OCI-LY7 (cell line): ENCODE data around the gene VIPR2. TPM values are rescaled to one million over a fixed set of nuclear protein-coding genes. Genes with fewer than 3 reads are reported as not detected.

Experiments
- BruUV-seq: library from RNA; stranded (reverse); fragments of 400-500 nt; replicated peaks from 2 replicates; lab custom pipeline; 2021; lab: Mats Ljungman, UMichigan
- CTCF ChIA-PET: fragments of 300-600 bp; sonication (Branson Sonifier 250); formaldehyde crosslinking; loops from one replicate; lab custom pipeline; 2022; ENCODE audit warnings: antibody characterized with exemption; ENCODE audit not compliant: unreplicated experiment; lab: Charles Lee
- POLR2A ChIA-PET: fragments of 300-600 bp; sonication (Branson Sonifier 250); formaldehyde crosslinking; loops from one replicate; lab custom pipeline; 2022; ENCODE audit warnings: antibody characterized with exemption; lab: Charles Lee
- DNase-seq: peaks from one replicate; pipeline ENCODE4 v3.0.0-alpha.2; 2015; ENCODE audit warnings: low spot score
- H2AFZ ChIP-seq: fragments of 200-600 bp; sonication (generic), shearing (Covaris generic); 2 replicates; pipeline ENCODE4 v1.6.1; 2014; ENCODE audit warnings: mild to moderate bottlenecking, antibody characterized with exemption, low read length, moderate library complexity
- H3K27ac ChIP-seq: fragments of 200-600 bp; sonication (generic); 2 replicates; pipeline ENCODE4 v1.5.1; 2014; ENCODE audit warnings: mixed run types, low read depth, mild to moderate bottlenecking, moderate library complexity, low read length, inconsistent platforms; ENCODE audit not compliant: poor library complexity, severe bottlenecking
- H3K36me3 ChIP-seq: fragments of 200-600 bp; sonication (generic); 2 replicates; pipeline ENCODE4 v1.6.1; 2014; ENCODE audit warnings: mild to moderate bottlenecking, antibody characterized with exemption, low read length, moderate library complexity, mixed read lengths; ENCODE audit not compliant: insufficient read depth
- H3K4me1 ChIP-seq: fragments of 200-600 bp; sonication (generic); 2 replicates; pipeline ENCODE4 v1.5.1; 2014; ENCODE audit warnings: mild to moderate bottlenecking, low read length; ENCODE audit not compliant: insufficient read depth, poor library complexity, severe bottlenecking
- H3K4me2 ChIP-seq: fragments of 200-600 bp; sonication (generic); 2 replicates; pipeline ENCODE4 v1.6.1; 2014; ENCODE audit warnings: mild to moderate bottlenecking, low read length
- H3K4me3 ChIP-seq: fragments of 200-600 bp; sonication (generic); 2 replicates; pipeline ENCODE4 v1.5.1; 2014; ENCODE audit warnings: mild to moderate bottlenecking, low read depth, low read length; ENCODE audit not compliant: poor library complexity, severe bottlenecking
- H3K79me2 ChIP-seq: fragments of 200-600 bp; sonication (generic); 2 replicates; pipeline ENCODE4 v1.6.1; 2016; ENCODE audit warnings: low read depth, mild to moderate bottlenecking, low read length, moderate library complexity, mixed read lengths; ENCODE audit not compliant: insufficient read depth
- H3K9me2 ChIP-seq: fragments of 200-600 bp; sonication (generic); 2 replicates; pipeline ENCODE4 v1.6.1; 2016; ENCODE audit warnings: mild to moderate bottlenecking, low read length, mixed read lengths; ENCODE audit not compliant: insufficient read depth
- H3K9me3 ChIP-seq: fragments of 200-600 bp; sonication (generic); 2 replicates; pipeline ENCODE4 v1.6.1; 2014; ENCODE audit warnings: mild to moderate bottlenecking, mixed run types, low read length, mixed read lengths
- H4K20me1 ChIP-seq: fragments of 200-600 bp; sonication (generic); 2 replicates; pipeline ENCODE4 v1.6.1; 2014; ENCODE audit warnings: mild to moderate bottlenecking, antibody characterized with exemption, low read length, moderate library complexity, mixed read lengths; ENCODE audit not compliant: insufficient read depth
- EZH2phosphoT487 ChIP-seq: fragments of 200-600 bp; sonication (generic); IDR thresholded peaks from 2 replicates; pipeline ENCODE4 v1.6.1; 2018; ENCODE audit warnings: low read depth, borderline replicate concordance, mild to moderate bottlenecking, mixed run types, antibody characterized with exemption, low read length, moderate library complexity, mixed read lengths
- intact Hi-C: fragments of 100-400 bp; cut with micrococcal nuclease; formaldehyde crosslinking; loops from one replicate; pipeline ENCODE4 v1.10.0; 2022; ENCODE audit not compliant: unreplicated experiment
- total RNA-seq, 2 experiments: library from RNA; depleted of rRNA in 1 of 2; stranded (reverse); fragments of >200 nt in 1 of 2; shearing (Covaris generic) in 1 of 2; gene quantifications; 2 replicates each; pipeline ENCODE4 v1.2.3, GENCODE V29; 2014 to 2022
- TF ChIP-seq, protein P1 (sequence below): fragments of 200-600 bp; sonication (generic); conservative IDR thresholded peaks from 2 replicates; pipeline ENCODE4 v1.5.1; 2014; ENCODE audit warnings: mild to moderate bottlenecking, antibody characterized with exemption, low read length, moderate library complexity, mixed read lengths

VIPR2 gene
- total RNA-seq, 2 experiments from 2014 or later: not detected

DNA sequence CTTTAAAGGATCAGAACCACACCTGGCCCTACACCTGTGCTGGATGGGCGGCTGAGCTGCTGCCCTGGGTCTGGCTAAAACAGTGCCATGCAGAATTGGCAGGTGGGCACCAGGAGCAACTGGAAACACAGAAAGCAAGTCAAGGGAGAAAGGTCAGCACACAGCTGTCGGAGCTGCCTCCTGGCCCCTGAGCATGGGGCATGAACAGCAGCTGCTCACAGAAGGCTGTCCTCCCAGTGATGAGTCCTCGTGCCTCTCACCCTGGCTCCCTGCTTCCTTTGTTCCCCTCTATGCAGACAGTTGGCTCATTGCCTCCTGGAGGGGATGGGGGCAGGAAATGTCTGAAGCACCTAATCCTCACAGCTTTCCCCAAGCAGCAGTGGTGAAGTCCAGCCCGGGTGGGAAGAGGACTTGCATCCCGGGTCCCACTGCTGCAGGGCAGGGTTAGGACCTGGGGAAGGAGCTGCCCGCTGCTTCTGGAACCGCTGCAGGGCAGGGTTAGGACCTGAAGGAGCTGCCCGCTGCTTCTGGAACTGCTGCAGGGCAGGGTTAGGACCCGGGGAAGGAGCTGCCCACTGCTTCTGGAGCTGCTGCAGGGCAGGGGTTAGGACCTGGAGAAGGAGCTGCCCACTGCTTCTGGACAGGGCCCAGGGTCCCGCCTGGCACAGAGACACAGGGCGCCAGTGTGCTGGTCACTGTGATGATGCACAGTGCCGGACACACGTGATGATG lies 37.3 kb downstream of the VIPR2 start:
- POLR2A ChIA-PET: no interaction called here
- H3K4me3 ChIP-seq: no peak overlapping the region
- H3K4me2 ChIP-seq: no peak overlapping the region
- no peaks in the 10 kb centered on the region for H3K9me2 ChIP-seq
- BruUV-seq: no TSS peak
- no peaks in the 10 kb centered on the region for H3K36me3 ChIP-seq
- CTCF ChIA-PET: no interaction called here
- H4K20me1 ChIP-seq: no peaks in the 10 kb centered on the region
- no peak for TF ChIP-seq EZH2phosphoT487
- TF ChIP-seq, protein P1, sequence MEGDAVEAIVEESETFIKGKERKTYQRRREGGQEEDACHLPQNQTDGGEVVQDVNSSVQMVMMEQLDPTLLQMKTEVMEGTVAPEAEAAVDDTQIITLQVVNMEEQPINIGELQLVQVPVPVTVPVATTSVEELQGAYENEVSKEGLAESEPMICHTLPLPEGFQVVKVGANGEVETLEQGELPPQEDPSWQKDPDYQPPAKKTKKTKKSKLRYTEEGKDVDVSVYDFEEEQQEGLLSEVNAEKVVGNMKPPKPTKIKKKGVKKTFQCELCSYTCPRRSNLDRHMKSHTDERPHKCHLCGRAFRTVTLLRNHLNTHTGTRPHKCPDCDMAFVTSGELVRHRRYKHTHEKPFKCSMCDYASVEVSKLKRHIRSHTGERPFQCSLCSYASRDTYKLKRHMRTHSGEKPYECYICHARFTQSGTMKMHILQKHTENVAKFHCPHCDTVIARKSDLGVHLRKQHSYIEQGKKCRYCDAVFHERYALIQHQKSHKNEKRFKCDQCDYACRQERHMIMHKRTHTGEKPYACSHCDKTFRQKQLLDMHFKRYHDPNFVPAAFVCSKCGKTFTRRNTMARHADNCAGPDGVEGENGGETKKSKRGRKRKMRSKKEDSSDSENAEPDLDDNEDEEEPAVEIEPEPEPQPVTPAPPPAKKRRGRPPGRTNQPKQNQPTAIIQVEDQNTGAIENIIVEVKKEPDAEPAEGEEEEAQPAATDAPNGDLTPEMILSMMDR: no peak
- intact Hi-C loops: no loop called here
- DNase-seq: no peak
- H3K79me2 ChIP-seq: no peaks in the 10 kb centered on the region
- H3K9me3 ChIP-seq: no peaks in the 10 kb centered on the region
- no peak overlapping the region for H3K27ac ChIP-seq
- H3K4me1 ChIP-seq: no peaks in the 10 kb centered on the region
- no peak overlapping the region for H2AFZ ChIP-seq

- H4K20me1 ChIP-seq: no peaks in the 10 kb centered on the region
- no peak overlapping the region for H3K4me2 ChIP-seq
- H3K27ac ChIP-seq: no peak overlapping the region
- no peaks in the 10 kb centered on the region for H3K36me3 ChIP-seq
- no peak overlapping the region for H3K4me3 ChIP-seq
- H3K9me3 ChIP-seq: no peaks in the 10 kb centered on the region
- BruUV-seq: no TSS peak
- no peaks in the 10 kb centered on the region for H3K79me2 ChIP-seq
- ChIA-PET CTCF (no interaction called here), POLR2A (no interaction called here)
- intact Hi-C loops: no loop called here
- no peak for DNase-seq
- H2AFZ ChIP-seq: no peak overlapping the region
- TF ChIP-seq EZH2phosphoT487: no peak
- H3K9me2 ChIP-seq: no peaks in the 10 kb centered on the region
- no peaks in the 10 kb centered on the region for H3K4me1 ChIP-seq
Observed at GRCh38 chr7:159105832-159106811, 38.5 kb downstream of the VIPR2 start.

DNA sequence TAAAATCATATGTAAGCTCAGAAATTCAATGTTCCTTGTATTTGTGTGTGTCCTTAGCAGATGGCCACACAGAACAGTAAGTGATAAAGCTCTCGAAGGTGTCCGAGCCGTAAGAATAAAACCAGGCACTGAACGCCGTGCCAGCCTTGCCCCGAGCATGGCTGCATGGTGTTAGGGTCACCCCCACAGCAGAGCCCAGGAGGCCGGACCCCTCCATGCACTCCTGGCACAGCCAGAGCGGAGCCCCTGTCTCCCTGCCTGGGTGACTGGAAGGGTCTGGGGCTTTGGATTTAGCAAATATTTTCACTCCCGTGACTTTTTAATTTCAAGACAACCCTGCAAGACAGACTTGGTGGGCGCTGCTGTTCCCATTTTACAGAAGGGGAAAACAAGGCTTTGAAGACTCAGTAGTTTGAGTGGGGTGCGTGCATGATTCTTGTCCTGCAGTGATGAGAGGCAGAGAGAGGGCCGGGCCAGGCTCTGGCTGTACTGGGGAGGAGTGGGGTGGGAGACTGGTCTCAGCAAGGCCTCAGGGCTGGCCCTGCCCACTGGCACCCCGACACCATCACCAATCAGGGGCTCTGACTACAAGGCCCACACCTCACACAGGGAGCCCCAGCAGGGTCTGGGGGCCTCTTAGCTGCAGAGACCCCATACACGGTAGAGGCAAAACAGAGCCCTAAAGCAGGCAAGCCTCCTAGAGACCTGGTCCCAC lies 39.4 kb downstream of the VIPR2 start:
- Histone ChIP-seq H3K4me3 (no peak overlapping the region), H2AFZ (no peak overlapping the region), H3K9me3 (no peaks in the 10 kb centered on the region), H3K79me2 (no peaks in the 10 kb centered on the region), H3K36me3 (no peaks in the 10 kb centered on the region), H3K9me2 (no peaks in the 10 kb centered on the region), H3K27ac (no peak overlapping the region), H3K4me2 (no peak overlapping the region), H4K20me1 (no peaks in the 10 kb centered on the region), H3K4me1 (no peaks in the 10 kb centered on the region)
- intact Hi-C loops: no loop called here
- no peak for DNase-seq
- CTCF ChIA-PET: no interaction called here
- no TSS peak for BruUV-seq
- TF ChIP-seq, protein P1: no peak
- TF ChIP-seq EZH2phosphoT487: no peak
- POLR2A ChIA-PET: no interaction called here
